Erythroblast (primary cell): ENCODE results near the gene ARHGEF28.

Source experiments
- GATA1 ChIP-seq: IDR thresholded peaks from 2 replicates; pipeline ENCODE4 v1.6.1; 2011; ENCODE audit warnings: low read depth, mild to moderate bottlenecking, control low read depth, low read length, moderate library complexity
- POLR2A ChIP-seq: IDR thresholded peaks from 2 replicates; pipeline ENCODE4 v1.6.1; 2011; ENCODE audit warnings: mild to moderate bottlenecking, low read length

DNA sequence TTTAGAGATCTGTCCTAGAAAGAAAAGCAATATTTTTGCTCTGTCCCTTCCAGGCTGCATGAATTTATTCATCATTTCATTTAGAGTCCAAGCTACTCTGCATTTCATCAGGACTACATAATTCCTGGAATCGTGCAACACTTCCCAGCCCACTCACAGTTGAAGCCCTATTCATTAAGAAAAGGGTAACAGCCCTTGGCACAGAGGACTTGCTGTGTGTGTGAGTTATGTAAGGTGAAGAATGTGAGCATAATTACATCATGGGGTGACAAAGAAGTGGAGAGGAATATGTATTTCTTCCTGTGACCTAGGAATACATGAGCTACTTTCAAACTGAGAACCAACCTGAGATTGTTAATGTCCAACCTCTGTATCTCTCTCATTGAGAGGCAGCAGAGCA is 317.4 kb downstream of the ARHGEF28 start:
- TF ChIP-seq POLR2A (no peak), GATA1 (no peak)
